T-helper 2 cell treated with Interferon-gamma antibody and Interleukin-4, amounts not matched to agents 100 ng/mL and 5 ng/mL, for 36 hours (primary cell): ENCODE measurements around the gene ARRDC4. TPM values are rescaled to one million over a fixed set of nuclear protein-coding genes. Genes with fewer than 3 reads are reported as not detected.

ENCODE experiments used
- intact Hi-C: fragments of 100-400 bp; cut with micrococcal nuclease; formaldehyde crosslinking; loops from one replicate; pipeline ENCODE4 v1.15.1; 2023
- total RNA-seq: library from RNA; stranded (reverse); gene quantifications from 2 replicates; pipeline ENCODE4 v1.2.3, GENCODE V29; 2022

ARRDC4 gene
- total RNA-seq, 1 donor from 2014 or later, result 0.48 TPM

GRCh38 chr15:97995881-97996603, 35.5 kb downstream of the ARRDC4 start:
- intact Hi-C loops, result no loop called here

- intact Hi-C loops, result no loop called here
Observed at GRCh38 chr15:97998307-97999071, 38.0 kb downstream of the ARRDC4 start.

- intact Hi-C loops, result no loop called here
Observed at GRCh38 chr15:98000249-98001203, 40.0 kb downstream of the ARRDC4 start.

- intact Hi-C loops, result no loop called here
Observed at GRCh38 chr15:98001663-98002194, 41.2 kb downstream of the ARRDC4 start.

GRCh38 chr15:98002419-98002818, 41.9 kb downstream of the ARRDC4 start:
- intact Hi-C loops, result no loop called here

GRCh38 chr15:98002866-98003265, 42.4 kb downstream of the ARRDC4 start:
- intact Hi-C loops, result no loop called here

GRCh38 chr15:98003518-98003917, 43.0 kb downstream of the ARRDC4 start:
- intact Hi-C loops, result no loop called here

- intact Hi-C loops, result no loop called here
Observed at GRCh38 chr15:98003996-98004395, 43.5 kb downstream of the ARRDC4 start.

GRCh38 chr15:98005659-98006058, 45.2 kb downstream of the ARRDC4 start:
- intact Hi-C loops, result no loop called here

GRCh38 chr15:98009169-98009568, 48.7 kb downstream of the ARRDC4 start:
- intact Hi-C loops, result no loop called here

GRCh38 chr15:98009971-98010370, 49.5 kb downstream of the ARRDC4 start:
- intact Hi-C loops, result no loop called here

GRCh38 chr15:98012354-98012753, 51.9 kb downstream of the ARRDC4 start:
- intact Hi-C loops, result no loop called here

GRCh38 chr15:98013631-98014030, 53.1 kb downstream of the ARRDC4 start:
- intact Hi-C loops, result no loop called here

- intact Hi-C loops, result no loop called here
Observed at GRCh38 chr15:98017150-98017964, 56.9 kb downstream of the ARRDC4 start.

GRCh38 chr15:98018761-98019351, 58.4 kb downstream of the ARRDC4 start:
- intact Hi-C loops, result no loop called here
